ENCODE measurements around the gene HEATR5A.
"Not testable (repeated sequence)": the region's sequence is repeated elsewhere in the genome, so short reads cannot be mapped to it uniquely, and the experiment has no call there.

The HEATR5A gene

GRCh38 chr14:31388687-31389413, 31.5 kb downstream of the HEATR5A start:
- DNase-seq (ENCODE audit: low read depth), result no peak

GRCh38 chr14:31387091-31387490, 33.3 kb downstream of the HEATR5A start:
- no peak for DNase-seq (ENCODE audit: low read depth)

GRCh38 chr14:31386271-31386670, 34.1 kb downstream of the HEATR5A start:
- DNase-seq (ENCODE audit: low read depth), result no peak

- no peak for DNase-seq (ENCODE audit: low read depth)
Observed at GRCh38 chr14:31382221-31382620, 38.1 kb downstream of the HEATR5A start.

GRCh38 chr14:31380106-31380505, 40.2 kb downstream of the HEATR5A start:
- no peak for DNase-seq (ENCODE audit: low read depth)

GRCh38 chr14:31379125-31379947, 41.0 kb downstream of the HEATR5A start:
- DNase-seq (ENCODE audit: low read depth), result not testable (repeated sequence)

GRCh38 chr14:31377433-31377832, 42.9 kb downstream of the HEATR5A start:
- DNase-seq (ENCODE audit: low read depth), result no peak

GRCh38 chr14:31371646-31372045, 48.7 kb downstream of the HEATR5A start:
- no peak for DNase-seq (ENCODE audit: low read depth)

- DNase-seq (ENCODE audit: low read depth), result no peak
Observed at GRCh38 chr14:31363331-31364073, 56.8 kb downstream of the HEATR5A start.

GRCh38 chr14:31362746-31363145, 57.6 kb downstream of the HEATR5A start:
- DNase-seq (ENCODE audit: low read depth), result no peak

- not testable (repeated sequence) for DNase-seq (ENCODE audit: low read depth)
Observed at GRCh38 chr14:31361761-31362160, 58.6 kb downstream of the HEATR5A start.

- DNase-seq (ENCODE audit: low read depth), result no peak
Observed at GRCh38 chr14:31360919-31361662, 59.3 kb downstream of the HEATR5A start.

GRCh38 chr14:31357279-31357678, 63.1 kb downstream of the HEATR5A start:
- no peak for DNase-seq (ENCODE audit: low read depth)

GRCh38 chr14:31346097-31346496, 74.3 kb downstream of the HEATR5A start:
- no peak for DNase-seq (ENCODE audit: low read depth)

GRCh38 chr14:31341280-31341679, 79.1 kb downstream of the HEATR5A start:
- DNase-seq (ENCODE audit: low read depth), result no peak

GRCh38 chr14:31340297-31341063, 79.9 kb downstream of the HEATR5A start:
- no peak for DNase-seq (ENCODE audit: low read depth)

- DNase-seq (ENCODE audit: low read depth), result no peak
Observed at GRCh38 chr14:31339743-31340142, 80.6 kb downstream of the HEATR5A start.

- DNase-seq (ENCODE audit: low read depth), result no peak
Observed at GRCh38 chr14:31337331-31337730, 83.0 kb downstream of the HEATR5A start.

GRCh38 chr14:31336646-31337045, 83.7 kb downstream of the HEATR5A start:
- no peak for DNase-seq (ENCODE audit: low read depth)

GRCh38 chr14:31331395-31331794, 89.0 kb downstream of the HEATR5A start:
- not testable (repeated sequence) for DNase-seq (ENCODE audit: low read depth)

- DNase-seq (ENCODE audit: low read depth), result not testable (repeated sequence)
Observed at GRCh38 chr14:31329876-31330521, 90.4 kb downstream of the HEATR5A start.

Data from activated gamma-delta T cell treated with anti-CD3 and anti-CD28 coated beads, Interleukin-2, amount 50 U/mL, for 16 hours (primary cell).